B cell (primary cell): ENCODE data around the gene AKR1B15. TPM values are rescaled to one million over a fixed set of nuclear protein-coding genes. Genes with fewer than 3 reads are reported as not detected.

Experiments
- ATAC-seq: fragments of 200-7000 bp; cut with Tn5 transposase; one replicate; pipeline ENCODE4 v1.10.0; 2021; ENCODE audit warnings: low read depth, mild to moderate bottlenecking, moderate number of reproducible peaks, moderate library complexity
- CTCF ChIA-PET: fragments of 350-600 bp; sonication (Branson Sonifier 250); formaldehyde crosslinking; loops from one replicate; lab custom pipeline; 2021; ENCODE audit warnings: antibody characterized with exemption, inconsistent platforms; lab: Charles Lee
- POLR2A ChIA-PET: fragments of 350-600 bp; sonication (Branson Sonifier 250); formaldehyde crosslinking; loops from one replicate; lab custom pipeline; 2021; ENCODE audit warnings: antibody characterized with exemption; lab: Charles Lee
- DNase-seq: peaks from one replicate; pipeline ENCODE4 v3.0.0; 2013
- H2AFZ ChIP-seq: 2 replicates; pipeline ENCODE4 v1.6.1; 2012; ENCODE audit warnings: mild to moderate bottlenecking, low read depth, low read length; ENCODE audit not compliant: insufficient read depth, poor library complexity, severe bottlenecking
- H3K27ac ChIP-seq, 2 donors: 1 replicate in 1 of 2; 2 replicates in 1 of 2; pipeline ENCODE4 v1.5.1; 2012 to 2013; ENCODE audit warnings: low read length in 2 of 2, mild to moderate bottlenecking in 2 of 2, moderate library complexity in 1 of 2
- H3K27me3 ChIP-seq, 4 experiments: fragments of 200-600 bp in 1 of 4; sonication (generic) in 1 of 4; replicated peaks in 1 of 4; 1 replicate in 2 of 4; 2 replicates in 2 of 4; pipeline versions ENCODE4 v1.6.1 to v1.7.0; 2013 to 2016; ENCODE audit warnings: low read length in 3 of 4, mild to moderate bottlenecking in 2 of 4, mixed read lengths in 1 of 4, moderate library complexity in 1 of 4; ENCODE audit not compliant: insufficient read depth in 4 of 4, control insufficient read depth in 3 of 4; ENCODE audit errors: control extremely low read depth in 1 of 4
- H3K36me3 ChIP-seq, 2 experiments: replicated peaks in 1 of 2; 1 replicate in 1 of 2; 2 replicates in 1 of 2; pipeline versions ENCODE4 v1.6.1 to v1.7.1; 2013; ENCODE audit warnings: low read length in 1 of 2; ENCODE audit not compliant: insufficient read depth in 2 of 2, control insufficient read depth in 1 of 2; ENCODE audit errors: control extremely low read depth in 1 of 2, extremely low read depth in 1 of 2
- H3K4me1 ChIP-seq, 2 donors: fragments of 200-600 bp in 1 of 2; sonication (generic) in 1 of 2; 1 replicate in 1 of 2; 2 replicates in 1 of 2; pipeline versions ENCODE4 v1.5.1 to v1.6.1; 2013 to 2017; ENCODE audit warnings: low read length in 2 of 2; ENCODE audit not compliant: control insufficient read depth in 2 of 2, insufficient read depth in 2 of 2
- H3K4me2 ChIP-seq: replicated peaks from 2 replicates; pipeline ENCODE3; 2012; ENCODE audit warnings: mild to moderate bottlenecking, low read depth, low read length; ENCODE audit not compliant: poor library complexity, severe bottlenecking
- H3K4me3 ChIP-seq, 5 experiments: fragments of 200-600 bp in 1 of 5; sonication (generic) in 1 of 5; 1 replicate in 3 of 5; 2 replicates in 2 of 5; pipeline versions ENCODE4 v1.5.1 to v1.7.0; 2011 to 2016; ENCODE audit warnings: low read length in 4 of 5, mild to moderate bottlenecking in 4 of 5, low read depth in 2 of 5, control low read depth in 1 of 5, moderate library complexity in 1 of 5; ENCODE audit not compliant: insufficient read depth in 1 of 5; ENCODE audit errors: control extremely low read depth in 1 of 5, extremely low read depth in 1 of 5
- H3K79me2 ChIP-seq: fragments of 200-600 bp; sonication (generic); one replicate; pipeline ENCODE4 v1.6.0; 2016; ENCODE audit warnings: low read length; ENCODE audit not compliant: control insufficient read depth, insufficient read depth
- H3K9ac ChIP-seq: fragments of 200-600 bp; sonication (generic); 2 replicates; pipeline ENCODE4 v1.6.1; 2017; ENCODE audit warnings: mild to moderate bottlenecking, low read length, moderate library complexity
- H3K9me3 ChIP-seq, 3 donors: one replicate each; pipeline versions ENCODE4 v1.6.1 to v1.7.1; 2013; ENCODE audit warnings: low read length in 2 of 3; ENCODE audit not compliant: control insufficient read depth in 2 of 3, insufficient read depth in 1 of 3; ENCODE audit errors: control extremely low read depth in 1 of 3
- H4K20me1 ChIP-seq: 2 replicates; pipeline ENCODE4 v1.6.0; 2012; ENCODE audit warnings: mild to moderate bottlenecking, low read length; ENCODE audit not compliant: insufficient read depth, control insufficient read depth, poor library complexity, severe bottlenecking
- H3K27ac Mint-ChIP-seq: one replicate; pipeline ENCODE4 v1.8.0; 2021; ENCODE audit warnings: mixed read lengths
- H3K27me3 Mint-ChIP-seq: one replicate; pipeline ENCODE4 v1.8.0; 2021; ENCODE audit warnings: mixed read lengths
- H3K4me1 Mint-ChIP-seq: one replicate; pipeline ENCODE4 v1.8.0; 2021; ENCODE audit warnings: mixed read lengths
- H3K4me3 Mint-ChIP-seq: one replicate; pipeline ENCODE4 v1.8.0; 2021; ENCODE audit warnings: mixed read lengths
- H3K9me3 Mint-ChIP-seq: one replicate; pipeline ENCODE4 v1.8.0; 2022; ENCODE audit warnings: mixed read lengths; ENCODE audit not compliant: insufficient read depth
- CTCF ChIP-seq: fragments of 200-600 bp; IDR thresholded peaks from one replicate; pipeline ENCODE4 v1.8.0; 2022; ENCODE audit warnings: antibody characterized with exemption, mild to moderate bottlenecking
- EZH2 ChIP-seq: IDR thresholded peaks from 2 replicates; pipeline ENCODE4 v1.6.1; 2012; ENCODE audit warnings: borderline replicate concordance, low read depth, mild to moderate bottlenecking, moderate library complexity, low read length; ENCODE audit not compliant: insufficient read depth, poor library complexity, severe bottlenecking
- WGBS: methylation state at CpG from one replicate; pipeline ENCODE4 v1.1.5; 2013; ENCODE audit warnings: missing lambda C conversion rate; ENCODE audit not compliant: insufficient coverage; 5-methylcytosine and 5-hydroxymethylcytosine counted together
- intact Hi-C: fragments of 100-400 bp; cut with micrococcal nuclease; formaldehyde crosslinking; loops from one replicate; pipeline ENCODE4 v1.10.0; 2022
- polyA plus RNA-seq: library from polyadenylated mRNA; depleted of rRNA; stranded (reverse); fragments of >200 nt; gene quantifications from 2 replicates; pipeline ENCODE4 v1.2.3, GENCODE V29; 2012
- total RNA-seq, 2 donors: library from RNA; stranded (reverse); fragments of 120-200 nt in 1 of 2; gene quantifications; 1 replicate in 1 of 2; 2 replicates in 1 of 2; pipeline versions ENCODE4 v1.2.3 to v1.2.4, GENCODE V29; 2013 to 2022

The AKR1B15 gene
- total and polyA plus RNA-seq, 2 donors (not counting 1 experiment from before 2014, with no cell fraction given) = not detected

- CTCF ChIA-PET = no interaction called here
- H3K27me3 Mint-ChIP-seq = peaks cover 10% of the 10 kb centered on the region
- H3K4me3 Mint-ChIP-seq = no peak overlapping the region
- H3K27ac Mint-ChIP-seq = no peak overlapping the region
- Histone ChIP-seq H2AFZ (no peak overlapping the region), H3K9ac (no peak overlapping the region), H3K79me2 (no peaks in the 10 kb centered on the region), H3K27me3 (peaks cover 0 to 2% (median 0%) of the 10 kb centered on the region in 4 experiments), H3K4me2 (no peak overlapping the region), H3K4me3 (no peak overlapping the region), H3K36me3 (no peaks in the 10 kb centered on the region), H3K27ac (no peak overlapping the region), H3K4me1 (no peaks in the 10 kb centered on the region), H4K20me1 (no peaks in the 10 kb centered on the region), H3K9me3 (peaks cover 0 to 4% (median 0%) of the 10 kb centered on the region in 3 donors)
- POLR2A ChIA-PET = no interaction called here
- peaks cover 3% of the 10 kb centered on the region for H3K9me3 Mint-ChIP-seq
- no peak for DNase-seq
- no peak for ATAC-seq
- intact Hi-C loops = no loop called here
- WGBS = 75% methylated on average over 3 of the region's 3 CpGs
- no peaks in the 10 kb centered on the region for H3K4me1 Mint-ChIP-seq
- TF ChIP-seq CTCF (no peak), EZH2 (no peak)
Measured at GRCh38 chr7:134589491-134589941, 40.6 kb downstream of the AKR1B15 start.

- Mint-ChIP-seq H3K9me3 (peaks cover 3% of the 10 kb centered on the region), H3K27me3 (peaks cover 16% of the 10 kb centered on the region), H3K27ac (no peak overlapping the region), H3K4me1 (no peaks in the 10 kb centered on the region), H3K4me3 (no peak overlapping the region)
- WGBS = 44% methylated on average over 5 of the region's 8 CpGs
- CTCF ChIA-PET = no interaction called here
- intact Hi-C loops = no loop called here
- Histone ChIP-seq H2AFZ (no peak overlapping the region), H3K4me3 (no peak overlapping the region), H3K9ac (no peak overlapping the region), H3K36me3 (no peaks in the 10 kb centered on the region), H3K4me1 (no peaks in the 10 kb centered on the region), H3K27me3 (peaks cover 0 to 2% (median 0%) of the 10 kb centered on the region in 4 experiments), H4K20me1 (no peaks in the 10 kb centered on the region), H3K4me2 (no peak overlapping the region), H3K27ac (no peak overlapping the region), H3K79me2 (no peaks in the 10 kb centered on the region), H3K9me3 (peaks cover 0 to 4% (median 0%) of the 10 kb centered on the region in 3 donors)
- ATAC-seq = no peak
- TF ChIP-seq CTCF (no peak), EZH2 (no peak)
- DNase-seq = no peak
- POLR2A ChIA-PET = no interaction called here
Measured at GRCh38 chr7:134593530-134594392, 44.9 kb downstream of the AKR1B15 start.
